GM12878 (cell line): Measurements from ENCODE around the gene IGFLR1. TPM values are rescaled to one million over a fixed set of nuclear protein-coding genes. Genes with fewer than 3 reads are reported as not detected.

Experiments used
- ASH2L ChIP-seq: fragments of 300-600, 200-600 bp; sonication (generic); IDR thresholded peaks from 2 replicates; pipeline ENCODE4 v1.6.1; 2017; ENCODE audit warnings: low read depth, mild to moderate bottlenecking, borderline replicate concordance
- ATF7 ChIP-seq: fragments of 450-650 bp; IDR thresholded peaks from 2 replicates; pipeline ENCODE4 v1.6.1; 2016; ENCODE audit warnings: low read depth, mild to moderate bottlenecking
- BCL11A ChIP-seq: IDR thresholded peaks from 2 replicates; pipeline ENCODE4 v1.6.1; 2011; ENCODE audit warnings: low read depth, low read length
- BMI1 ChIP-seq: fragments of 450-650 bp; IDR thresholded peaks from 2 replicates; pipeline ENCODE4 v1.6.1; 2016; ENCODE audit warnings: mild to moderate bottlenecking, moderate library complexity, borderline replicate concordance
- EZH2 ChIP-seq: IDR thresholded peaks from 2 replicates; pipeline ENCODE4 v1.6.1; 2012; ENCODE audit warnings: low read depth, mild to moderate bottlenecking, control low read depth, inconsistent platforms, low read length, borderline replicate concordance; ENCODE audit not compliant: control insufficient read depth
- FOXK2 ChIP-seq: fragments of 450-650 bp; IDR thresholded peaks from 2 replicates; pipeline ENCODE4 v1.6.1; 2017; ENCODE audit warnings: mild to moderate bottlenecking, moderate library complexity
- MTA2 ChIP-seq: fragments of 450-650 bp; IDR thresholded peaks from 2 replicates; pipeline ENCODE4 v1.6.1; 2016; ENCODE audit warnings: low read depth, mild to moderate bottlenecking, moderate library complexity
- MYB ChIP-seq: fragments of 150-350 bp; IDR thresholded peaks from 2 replicates; pipeline ENCODE4 v1.6.1; 2014; ENCODE audit warnings: mild to moderate bottlenecking, low read depth, low read length, borderline replicate concordance
- PML ChIP-seq: IDR thresholded peaks from 2 replicates; pipeline ENCODE4 v1.6.1; 2012; ENCODE audit warnings: low read length, inconsistent platforms
- RFX5 ChIP-seq: IDR thresholded peaks from 2 replicates; pipeline ENCODE4 v1.6.1; 2011; ENCODE audit warnings: low read depth, low read length, improper control_type of control experiment
- SP1 ChIP-seq: IDR thresholded peaks from one replicate; pipeline ENCODE4 v1.6.1; 2011; ENCODE audit warnings: low read depth, low read length
- SUPT20H ChIP-seq: IDR thresholded peaks from 2 replicates; pipeline ENCODE4 v1.6.1; 2011; ENCODE audit warnings: low read depth, mild to moderate bottlenecking, low read length, moderate library complexity, borderline replicate concordance; ENCODE audit not compliant: control insufficient read depth
- ZNF24 ChIP-seq: fragments of 450-650 bp; IDR thresholded peaks from 2 replicates; pipeline ENCODE4 v1.6.1; 2017; ENCODE audit warnings: antibody characterized with exemption, mild to moderate bottlenecking
- polyA plus RNA-seq, 11 experiments: library from polyadenylated mRNA; depleted of rRNA in 4 of 11; unstranded in 6 of 11; stranded (reverse) in 5 of 11; fragments of >200 nt; fragmentation: Nextera tagmentation in 4 of 11; fragmentation: Illumina TruSeq in 1 of 11; extraction: Ambion mirVana in 4 of 11; extraction: Trizol in 1 of 11; gene quantifications; 1 replicate in 1 of 11; 2 replicates in 10 of 11; pipeline versions ENCODE4 v1.2.1 to v1.2.3, GENCODE V29; 2011 to 2016; ENCODE audit warnings: inconsistent platforms in 2 of 11, missing spikeins in 2 of 11, low read depth in 1 of 11
- total RNA-seq, 4 experiments: library from RNA; depleted of rRNA in 3 of 4; stranded (reverse); fragments of >200 nt in 3 of 4; fragmentation: Illumina TruSeq in 1 of 4; extraction: Trizol in 1 of 4; gene quantifications; 2 replicates each; pipeline versions ENCODE4 v1.2.1 to v1.2.3, GENCODE V29; 2013 to 2021
- TF ChIP-seq, protein P1 (sequence below): fragments of 450-650 bp; formaldehyde crosslinking; IDR thresholded peaks from 2 replicates; pipeline ENCODE4 v1.4.0; 2022; ENCODE audit warnings: mild to moderate bottlenecking, moderate library complexity
- TF ChIP-seq, protein P2 (sequence below): fragments of 450-650 bp; IDR thresholded peaks from 2 replicates; pipeline ENCODE4 v1.6.1; 2017; ENCODE audit warnings: low read depth, mild to moderate bottlenecking, moderate library complexity
- TF ChIP-seq, protein P3 (sequence below): IDR thresholded peaks from 2 replicates; pipeline ENCODE4 v1.6.1; 2011; ENCODE audit warnings: borderline replicate concordance, low read depth, mild to moderate bottlenecking, moderate library complexity, low read length; ENCODE audit not compliant: insufficient read depth, poor library complexity, severe bottlenecking
- TF ChIP-seq, protein P4 (sequence below): fragments of 450-650 bp; IDR thresholded peaks from 2 replicates; pipeline ENCODE4 v1.6.1; 2016; ENCODE audit warnings: mild to moderate bottlenecking
- TF ChIP-seq, protein P5 (sequence below): IDR thresholded peaks from 2 replicates; pipeline ENCODE4 v1.6.1; 2011; ENCODE audit warnings: low read depth, mild to moderate bottlenecking, low read length, moderate library complexity, borderline replicate concordance; ENCODE audit errors: extremely low read depth
- TF ChIP-seq, protein P6 (sequence below): IDR thresholded peaks from 2 replicates; pipeline ENCODE4 v1.6.1; 2012; ENCODE audit warnings: low read length, inconsistent platforms

IGFLR1 gene
- total and polyA plus RNA-seq, 10 of the 15 experiments (the other 5 are each of a cell fraction or from before 2014, with no cell fraction given): 2.5 to 39.9 (median 24.8) TPM

DNA sequence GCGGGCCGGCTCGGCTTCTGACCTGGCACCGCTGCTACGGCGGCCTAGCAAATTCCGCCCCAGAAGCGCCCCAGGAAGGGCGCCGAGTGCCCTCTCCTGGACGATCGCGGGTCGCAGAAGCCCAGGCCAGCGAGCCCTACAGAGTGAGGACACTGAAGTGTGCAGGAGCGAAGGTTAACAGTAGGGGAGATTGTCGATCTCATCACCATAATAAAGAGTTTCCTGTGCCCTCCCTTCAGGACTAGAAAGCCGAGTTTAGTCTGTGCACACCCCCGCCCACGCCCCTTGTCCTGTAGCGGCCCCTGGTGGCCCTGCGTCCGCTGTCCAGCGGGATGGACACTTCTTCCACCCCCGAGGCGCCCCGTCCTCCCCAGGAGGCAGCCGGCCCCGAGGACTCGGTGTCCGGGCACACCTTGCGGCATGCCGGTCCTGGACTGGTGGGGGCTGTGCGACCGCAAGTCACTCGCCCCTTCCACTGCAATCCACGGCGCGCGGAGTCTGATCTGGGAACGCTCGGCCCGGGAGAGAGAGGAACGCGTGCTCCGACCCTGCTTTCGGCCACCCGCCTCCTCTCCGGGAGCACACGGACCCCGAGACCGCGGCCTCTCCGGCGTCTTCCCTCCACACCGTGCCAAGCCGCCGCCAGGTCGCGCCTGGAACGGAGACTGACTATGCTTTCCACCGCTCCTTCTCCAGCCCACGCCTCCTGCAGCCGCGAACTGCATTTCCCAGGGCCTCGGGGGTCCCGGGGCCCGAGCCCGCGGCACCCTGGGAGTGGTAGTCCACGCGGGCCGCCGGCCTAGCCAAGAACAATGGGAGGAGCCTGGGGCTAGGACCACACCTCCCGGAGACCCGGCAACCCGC lies 25.2 kb downstream of the IGFLR1 start (continued):
- TF ChIP-seq, protein P1, sequence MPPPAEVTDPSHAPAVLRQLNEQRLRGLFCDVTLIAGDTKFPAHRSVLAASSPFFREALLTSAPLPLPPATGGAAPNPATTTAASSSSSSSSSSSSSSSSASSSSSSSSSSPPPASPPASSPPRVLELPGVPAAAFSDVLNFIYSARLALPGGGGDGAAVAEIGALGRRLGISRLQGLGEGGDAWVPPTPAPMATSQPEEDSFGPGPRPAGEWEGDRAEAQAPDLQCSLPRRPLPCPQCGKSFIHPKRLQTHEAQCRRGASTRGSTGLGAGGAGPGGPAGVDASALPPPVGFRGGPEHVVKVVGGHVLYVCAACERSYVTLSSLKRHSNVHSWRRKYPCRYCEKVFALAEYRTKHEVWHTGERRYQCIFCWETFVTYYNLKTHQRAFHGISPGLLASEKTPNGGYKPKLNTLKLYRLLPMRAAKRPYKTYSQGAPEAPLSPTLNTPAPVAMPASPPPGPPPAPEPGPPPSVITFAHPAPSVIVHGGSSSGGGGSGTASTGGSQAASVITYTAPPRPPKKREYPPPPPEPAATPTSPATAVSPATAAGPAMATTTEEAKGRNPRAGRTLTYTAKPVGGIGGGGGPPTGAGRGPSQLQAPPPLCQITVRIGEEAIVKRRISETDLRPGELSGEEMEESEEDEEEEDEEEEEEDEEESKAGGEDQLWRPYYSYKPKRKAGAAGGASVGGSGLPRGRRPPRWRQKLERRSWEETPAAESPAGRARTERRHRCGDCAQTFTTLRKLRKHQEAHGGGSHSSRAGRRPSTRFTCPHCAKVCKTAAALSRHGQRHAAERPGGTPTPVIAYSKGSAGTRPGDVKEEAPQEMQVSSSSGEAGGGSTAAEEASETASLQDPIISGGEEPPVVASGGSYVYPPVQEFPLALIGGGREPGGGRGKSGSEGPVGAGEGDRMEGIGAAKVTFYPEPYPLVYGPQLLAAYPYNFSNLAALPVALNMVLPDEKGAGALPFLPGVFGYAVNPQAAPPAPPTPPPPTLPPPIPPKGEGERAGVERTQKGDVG (CRISPR knock-in tag): no peak
- TF ChIP-seq SUPT20H (no peak), SP1 (no peak), ASH2L (no peak), ATF7 (0 out of 2 replicates have a peak, but pooled peaks have one; percentile 18), MYB (no peak), BCL11A (0 out of 2 replicates have a peak, but pooled peaks have one; percentile 20), BMI1 (no peak), ZNF24 (no peak), PML (no peak), MTA2 (no peak), RFX5 (no peak), FOXK2 (no peak), EZH2 (no peak)
- TF ChIP-seq, protein P2, sequence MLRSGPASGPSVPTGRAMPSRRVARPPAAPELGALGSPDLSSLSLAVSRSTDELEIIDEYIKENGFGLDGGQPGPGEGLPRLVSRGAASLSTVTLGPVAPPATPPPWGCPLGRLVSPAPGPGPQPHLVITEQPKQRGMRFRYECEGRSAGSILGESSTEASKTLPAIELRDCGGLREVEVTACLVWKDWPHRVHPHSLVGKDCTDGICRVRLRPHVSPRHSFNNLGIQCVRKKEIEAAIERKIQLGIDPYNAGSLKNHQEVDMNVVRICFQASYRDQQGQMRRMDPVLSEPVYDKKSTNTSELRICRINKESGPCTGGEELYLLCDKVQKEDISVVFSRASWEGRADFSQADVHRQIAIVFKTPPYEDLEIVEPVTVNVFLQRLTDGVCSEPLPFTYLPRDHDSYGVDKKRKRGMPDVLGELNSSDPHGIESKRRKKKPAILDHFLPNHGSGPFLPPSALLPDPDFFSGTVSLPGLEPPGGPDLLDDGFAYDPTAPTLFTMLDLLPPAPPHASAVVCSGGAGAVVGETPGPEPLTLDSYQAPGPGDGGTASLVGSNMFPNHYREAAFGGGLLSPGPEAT: no peak
- TF ChIP-seq, protein P3, sequence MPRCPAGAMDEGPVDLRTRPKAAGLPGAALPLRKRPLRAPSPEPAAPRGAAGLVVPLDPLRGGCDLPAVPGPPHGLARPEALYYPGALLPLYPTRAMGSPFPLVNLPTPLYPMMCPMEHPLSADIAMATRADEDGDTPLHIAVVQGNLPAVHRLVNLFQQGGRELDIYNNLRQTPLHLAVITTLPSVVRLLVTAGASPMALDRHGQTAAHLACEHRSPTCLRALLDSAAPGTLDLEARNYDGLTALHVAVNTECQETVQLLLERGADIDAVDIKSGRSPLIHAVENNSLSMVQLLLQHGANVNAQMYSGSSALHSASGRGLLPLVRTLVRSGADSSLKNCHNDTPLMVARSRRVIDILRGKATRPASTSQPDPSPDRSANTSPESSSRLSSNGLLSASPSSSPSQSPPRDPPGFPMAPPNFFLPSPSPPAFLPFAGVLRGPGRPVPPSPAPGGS: no peak
- TF ChIP-seq, protein P4, sequence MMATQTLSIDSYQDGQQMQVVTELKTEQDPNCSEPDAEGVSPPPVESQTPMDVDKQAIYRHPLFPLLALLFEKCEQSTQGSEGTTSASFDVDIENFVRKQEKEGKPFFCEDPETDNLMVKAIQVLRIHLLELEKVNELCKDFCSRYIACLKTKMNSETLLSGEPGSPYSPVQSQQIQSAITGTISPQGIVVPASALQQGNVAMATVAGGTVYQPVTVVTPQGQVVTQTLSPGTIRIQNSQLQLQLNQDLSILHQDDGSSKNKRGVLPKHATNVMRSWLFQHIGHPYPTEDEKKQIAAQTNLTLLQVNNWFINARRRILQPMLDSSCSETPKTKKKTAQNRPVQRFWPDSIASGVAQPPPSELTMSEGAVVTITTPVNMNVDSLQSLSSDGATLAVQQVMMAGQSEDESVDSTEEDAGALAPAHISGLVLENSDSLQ: 0 out of 2 replicates have a peak, but pooled peaks have one; percentile 25
- TF ChIP-seq, protein P5, sequence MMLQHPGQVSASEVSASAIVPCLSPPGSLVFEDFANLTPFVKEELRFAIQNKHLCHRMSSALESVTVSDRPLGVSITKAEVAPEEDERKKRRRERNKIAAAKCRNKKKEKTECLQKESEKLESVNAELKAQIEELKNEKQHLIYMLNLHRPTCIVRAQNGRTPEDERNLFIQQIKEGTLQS: no peak
- TF ChIP-seq, protein P6, sequence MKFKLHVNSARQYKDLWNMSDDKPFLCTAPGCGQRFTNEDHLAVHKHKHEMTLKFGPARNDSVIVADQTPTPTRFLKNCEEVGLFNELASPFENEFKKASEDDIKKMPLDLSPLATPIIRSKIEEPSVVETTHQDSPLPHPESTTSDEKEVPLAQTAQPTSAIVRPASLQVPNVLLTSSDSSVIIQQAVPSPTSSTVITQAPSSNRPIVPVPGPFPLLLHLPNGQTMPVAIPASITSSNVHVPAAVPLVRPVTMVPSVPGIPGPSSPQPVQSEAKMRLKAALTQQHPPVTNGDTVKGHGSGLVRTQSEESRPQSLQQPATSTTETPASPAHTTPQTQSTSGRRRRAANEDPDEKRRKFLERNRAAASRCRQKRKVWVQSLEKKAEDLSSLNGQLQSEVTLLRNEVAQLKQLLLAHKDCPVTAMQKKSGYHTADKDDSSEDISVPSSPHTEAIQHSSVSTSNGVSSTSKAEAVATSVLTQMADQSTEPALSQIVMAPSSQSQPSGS: no peak
